Stimulated activated CD4-positive, alpha-beta T cell treated with anti-CD3 and anti-CD28 coated beads, TNF-alpha, amount 100 ng/mL, for 4 hours (primary cell): ENCODE results near the gene ST6GALNAC2.

Experiments used
- DNase-seq, 3 experiments: peaks; one replicate each; pipeline ENCODE4 v3.0.0-alpha.2; 2020; ENCODE audit warnings: low read depth in 3 of 3

Gene ST6GALNAC2

DNA sequence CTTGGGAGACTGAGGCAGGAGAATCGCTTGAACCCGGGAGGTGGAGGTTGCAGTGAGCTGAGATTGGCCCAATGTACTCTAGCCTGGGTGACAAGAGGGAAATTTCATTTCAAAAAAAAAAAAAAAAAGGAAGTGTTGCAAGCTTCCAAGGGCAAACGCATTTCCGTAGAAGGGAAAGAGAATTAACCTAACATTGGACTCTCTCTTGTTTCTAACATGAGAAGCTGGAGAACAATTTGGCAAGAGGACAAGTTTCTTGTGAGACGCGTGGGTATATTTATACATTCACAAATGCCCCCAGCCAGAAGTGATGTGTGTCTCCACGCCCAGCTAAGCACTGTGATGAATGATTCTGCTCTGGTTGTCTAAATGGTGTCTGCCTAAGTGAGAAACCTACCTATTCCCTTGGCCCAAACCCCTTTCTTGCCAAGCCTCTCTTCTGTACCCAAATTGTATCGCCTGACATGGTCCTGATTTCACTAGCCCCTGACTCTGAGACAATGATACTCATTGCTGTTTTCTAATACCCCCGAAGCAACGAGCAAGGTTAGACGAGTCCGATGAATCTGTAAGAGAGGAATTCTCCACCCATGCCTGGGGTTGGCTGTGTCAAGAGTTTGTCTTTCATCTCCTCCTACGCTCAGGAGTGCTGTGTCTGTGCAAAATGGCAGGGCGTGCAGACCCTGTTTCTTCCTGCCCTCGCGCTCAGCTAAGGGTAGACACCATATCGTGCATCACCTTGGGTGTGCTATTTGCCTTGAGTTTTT is 14.2 kb upstream of the ST6GALNAC2 start:
- DNase-seq = no peak

DNA sequence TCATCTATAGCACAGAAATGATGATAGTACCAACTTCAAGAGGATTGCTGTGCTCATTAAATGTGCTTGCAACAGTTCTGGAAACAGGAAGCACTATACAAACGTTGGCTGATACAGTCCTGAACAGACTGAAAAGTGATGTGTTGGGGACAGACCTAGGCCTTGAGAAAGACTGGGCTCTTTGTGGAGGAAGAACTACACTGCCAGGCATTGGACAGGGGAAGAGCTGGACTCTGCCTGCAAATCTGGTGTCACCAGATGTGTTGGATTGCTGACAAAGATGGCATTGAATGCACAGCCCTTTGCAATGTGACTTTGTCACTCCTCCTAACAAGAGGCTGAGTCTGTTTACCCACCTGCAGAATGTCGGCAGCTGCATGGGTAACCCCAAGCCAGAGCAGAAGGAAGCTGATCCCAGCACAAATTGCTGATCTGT is 12.4 kb upstream of the ST6GALNAC2 start:
- no peak for DNase-seq

DNA sequence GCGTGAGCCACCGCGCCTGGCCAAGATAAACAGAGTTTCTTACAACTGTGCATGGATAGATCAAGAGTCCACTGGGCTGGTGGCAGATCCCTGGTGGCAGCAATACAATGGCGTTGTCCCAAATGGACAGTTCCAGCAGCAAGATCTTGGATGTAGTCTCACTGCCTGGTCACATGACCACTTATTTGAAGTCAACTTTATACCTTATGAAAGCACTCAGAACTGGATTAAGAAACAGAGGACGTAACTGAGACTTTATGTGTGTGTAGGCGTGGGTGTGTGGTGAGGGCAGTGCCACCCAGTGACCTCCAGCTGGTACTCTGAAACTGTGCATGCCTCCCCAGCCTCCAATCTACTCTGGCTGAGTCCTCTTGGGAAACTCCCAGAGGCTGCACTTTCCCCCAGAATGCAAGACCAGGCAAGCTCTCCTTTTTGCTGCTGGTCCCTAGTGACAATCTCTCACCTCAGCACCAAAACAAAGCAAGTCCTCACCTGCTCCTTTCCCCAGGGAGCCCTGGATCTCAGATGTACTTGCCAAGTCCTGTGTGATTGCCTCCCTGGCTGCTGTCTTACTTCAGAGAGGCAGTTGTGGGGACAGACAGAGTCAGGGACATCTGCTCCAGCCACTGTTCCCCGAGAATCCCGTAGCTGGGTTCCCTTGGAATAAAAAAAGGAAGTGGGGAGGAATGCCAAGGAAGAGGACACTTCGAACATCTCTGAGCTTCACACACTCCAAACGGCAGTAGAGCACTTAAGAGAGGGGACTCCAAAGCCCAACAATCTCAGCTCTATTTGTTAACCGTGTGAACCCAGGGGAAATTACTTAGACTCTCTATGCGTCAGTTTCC is 11.7 kb upstream of the ST6GALNAC2 start:
- DNase-seq = no peak

DNA sequence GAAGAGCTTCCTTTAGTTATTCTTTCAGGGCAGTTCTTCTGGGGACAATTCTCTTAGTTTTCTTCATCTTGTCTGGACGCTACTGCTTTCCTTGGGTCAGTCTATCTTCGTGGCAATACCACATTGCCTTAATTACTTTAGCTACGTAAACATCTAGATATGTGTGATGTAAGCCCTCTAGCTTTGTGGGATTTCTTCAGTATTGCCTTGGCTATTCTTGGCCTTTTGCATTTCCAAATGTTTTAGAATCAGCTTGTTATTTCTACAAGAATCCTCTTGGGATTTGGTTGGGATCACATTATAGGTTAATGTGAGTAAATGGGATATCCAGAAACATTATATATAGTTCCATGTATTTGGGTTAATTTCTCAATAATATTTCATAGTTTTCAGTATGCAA is 9.0 kb upstream of the ST6GALNAC2 start:
- DNase-seq = no peak

DNA sequence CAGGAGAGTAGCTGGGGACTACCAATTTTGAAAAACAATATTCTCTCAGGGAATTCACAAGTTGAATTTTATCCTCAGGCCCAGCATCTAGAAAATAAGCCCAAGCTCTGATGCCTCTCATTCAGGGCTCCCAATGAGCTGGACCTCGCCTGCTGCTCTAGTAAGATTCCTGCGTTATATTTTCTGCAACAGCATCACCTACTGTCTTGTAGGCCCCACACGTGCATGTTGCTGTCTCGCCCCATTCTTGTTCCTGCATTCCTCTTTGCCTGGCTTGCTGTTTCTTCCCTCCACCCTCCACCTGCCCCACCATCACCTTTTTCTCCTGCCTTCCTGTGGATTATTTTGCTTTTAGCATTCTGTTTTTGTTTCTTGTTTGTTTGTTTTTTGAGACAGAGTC is 8.3 kb upstream of the ST6GALNAC2 start:
- no peak for DNase-seq

DNA sequence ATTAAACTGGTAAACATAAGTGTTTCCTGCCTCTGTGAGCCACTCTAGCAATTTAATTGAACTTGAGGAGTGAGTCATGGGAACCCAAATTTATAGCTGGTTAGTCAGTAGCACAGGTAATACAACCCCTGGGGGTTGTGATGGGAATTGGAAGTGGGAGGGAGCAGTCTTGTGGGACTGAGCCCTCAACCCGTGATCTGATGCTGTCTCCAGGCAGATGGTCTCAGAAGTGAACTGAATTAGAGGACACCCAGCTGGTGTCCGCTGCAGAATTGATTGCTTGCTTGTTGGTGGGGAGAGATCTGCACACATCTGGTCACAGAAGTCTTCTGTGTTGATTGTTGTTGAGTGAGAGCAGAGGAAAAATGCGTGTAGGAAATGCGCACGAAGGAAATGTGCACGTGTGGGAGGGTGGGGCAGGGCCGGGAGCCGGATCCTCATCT is 7.7 kb upstream of the ST6GALNAC2 start:
- DNase-seq = no peak

DNA sequence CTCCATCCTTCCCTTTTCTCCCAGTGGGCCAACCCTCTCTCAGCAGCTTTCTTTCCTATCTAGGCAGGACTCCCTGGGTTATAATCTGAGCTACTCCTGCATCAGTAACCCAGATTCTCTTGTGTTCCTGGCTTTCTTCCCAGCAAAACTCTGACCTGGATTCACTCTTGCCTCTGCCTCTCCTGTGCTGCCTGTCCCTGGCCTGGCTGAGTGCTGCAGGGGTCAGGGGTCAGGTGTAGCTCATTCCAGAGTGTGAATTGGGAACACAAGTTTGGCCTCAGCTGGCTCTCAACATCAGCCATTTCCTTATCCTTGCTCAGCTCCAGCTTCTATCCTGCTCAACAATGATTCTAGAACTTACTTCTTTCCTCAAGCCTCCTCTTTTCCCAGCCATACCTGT is 2.5 kb upstream of the ST6GALNAC2 start:
- DNase-seq = no peak

DNA sequence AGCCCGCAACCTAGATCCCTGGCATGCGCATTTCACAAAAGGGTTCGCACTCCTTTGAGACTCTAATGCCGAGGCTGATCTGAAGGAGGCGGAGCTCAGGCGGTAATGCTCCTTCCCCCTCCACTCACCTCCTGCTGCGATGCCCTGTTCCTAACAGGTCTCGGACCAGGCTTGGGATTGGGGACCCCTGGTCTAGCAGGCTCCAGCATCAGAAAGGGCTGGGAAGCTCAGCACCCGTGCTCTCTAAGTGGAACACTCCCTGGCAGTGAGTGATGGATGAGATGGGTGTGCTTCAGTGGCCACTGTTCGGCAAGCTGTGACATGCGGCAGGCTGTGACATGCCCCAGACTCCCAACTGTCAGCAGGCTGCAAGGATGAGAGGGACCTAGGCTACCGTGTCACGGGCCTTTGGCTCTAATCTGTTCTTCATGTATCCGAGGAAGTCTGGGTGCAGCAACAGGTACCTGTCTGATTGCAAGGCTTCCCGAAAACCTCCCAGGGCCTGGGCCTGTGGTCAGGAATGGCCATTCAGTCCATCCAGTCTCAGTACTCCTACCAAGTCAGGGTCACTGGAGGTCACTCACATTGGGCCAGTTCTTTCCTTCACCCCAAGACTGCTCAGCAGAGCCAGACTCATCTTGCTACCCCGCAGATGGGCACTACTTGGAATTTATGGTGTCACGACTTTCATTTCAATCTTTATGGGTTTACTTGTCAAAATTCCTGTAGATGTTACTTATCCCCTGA is 1.3 kb upstream of the ST6GALNAC2 start:
- DNase-seq = no peak

DNA sequence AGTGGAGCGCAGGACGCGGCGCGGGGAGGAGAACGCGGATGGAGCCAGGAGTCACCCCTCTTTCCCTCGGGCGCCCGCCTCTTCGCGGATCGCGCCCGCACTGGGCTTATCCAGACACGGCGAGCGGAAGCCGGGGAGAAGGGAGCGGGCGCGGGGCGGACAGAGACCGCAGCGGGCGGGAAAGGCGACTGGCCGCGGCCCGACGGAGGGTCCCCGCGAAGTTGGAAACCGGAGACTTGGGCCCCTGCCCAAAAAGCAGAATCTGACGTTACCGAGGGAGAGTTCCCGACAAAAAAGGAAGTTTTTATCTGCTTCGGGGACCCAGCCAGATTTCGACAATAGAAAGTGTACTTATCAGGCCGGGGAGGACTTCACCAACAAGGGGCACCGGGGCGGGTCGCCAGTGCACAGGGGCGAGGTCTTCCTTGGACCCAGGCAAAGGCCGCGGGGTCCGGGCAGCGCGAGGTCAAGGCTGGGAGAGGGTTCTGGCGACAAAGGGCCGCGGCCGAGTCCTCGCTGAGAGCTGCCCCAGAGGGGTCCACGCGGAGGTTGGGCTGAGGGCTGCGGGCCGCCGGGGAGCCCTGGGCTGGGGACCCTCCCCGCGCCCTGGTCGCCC is 519 bp downstream of the ST6GALNAC2 start:
- no peak for DNase-seq

DNA sequence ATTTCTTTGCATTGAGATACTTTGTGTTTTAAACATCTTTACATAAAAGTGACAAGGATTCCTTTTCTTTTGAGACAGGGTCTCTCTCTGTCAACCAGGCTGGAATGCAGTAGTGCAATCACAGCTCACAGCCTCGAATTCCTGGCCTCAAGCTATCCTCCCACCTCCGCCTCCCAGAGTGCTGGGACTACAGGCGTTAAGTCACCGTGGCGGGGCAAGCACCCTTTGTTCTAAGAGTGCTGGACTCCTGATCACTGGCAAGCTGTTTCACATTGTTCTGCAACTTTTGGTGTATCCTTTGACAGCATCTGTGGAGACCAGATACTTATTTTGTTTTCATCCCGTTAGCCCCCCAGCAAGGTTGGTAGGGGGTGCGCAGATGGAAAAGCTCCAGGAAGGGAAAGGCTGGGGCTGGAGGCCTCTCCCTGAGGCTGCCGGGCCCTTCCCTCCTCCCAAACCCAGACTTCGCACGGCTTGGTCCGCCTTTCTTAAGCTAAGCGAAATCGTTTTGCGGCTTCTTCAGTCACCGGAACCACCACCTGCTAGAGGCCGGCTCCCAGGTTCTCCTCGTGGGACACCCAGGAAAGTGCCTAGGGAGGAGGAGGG is 1.1 kb downstream of the ST6GALNAC2 start:
- DNase-seq = no peak

DNA sequence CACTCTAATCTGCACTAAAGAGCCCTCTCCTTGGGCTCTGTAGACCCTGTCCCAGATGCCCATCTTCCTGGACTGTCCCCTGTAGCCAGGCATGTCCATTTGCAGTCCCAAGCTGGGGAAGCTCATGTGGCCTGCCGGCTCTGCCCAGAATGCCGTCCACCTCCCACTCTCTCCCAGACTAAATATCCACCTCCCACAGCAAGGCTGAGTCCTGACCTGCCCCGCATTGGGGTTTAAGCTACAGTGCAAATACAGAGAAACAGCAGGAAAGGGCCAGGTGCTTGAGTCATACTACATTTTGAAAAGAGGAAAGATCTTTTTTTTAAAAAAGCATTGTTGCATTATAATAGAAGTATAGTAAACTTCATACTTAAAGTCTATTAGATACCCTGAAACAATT is 3.0 kb downstream of the ST6GALNAC2 start:
- no peak for DNase-seq

DNA sequence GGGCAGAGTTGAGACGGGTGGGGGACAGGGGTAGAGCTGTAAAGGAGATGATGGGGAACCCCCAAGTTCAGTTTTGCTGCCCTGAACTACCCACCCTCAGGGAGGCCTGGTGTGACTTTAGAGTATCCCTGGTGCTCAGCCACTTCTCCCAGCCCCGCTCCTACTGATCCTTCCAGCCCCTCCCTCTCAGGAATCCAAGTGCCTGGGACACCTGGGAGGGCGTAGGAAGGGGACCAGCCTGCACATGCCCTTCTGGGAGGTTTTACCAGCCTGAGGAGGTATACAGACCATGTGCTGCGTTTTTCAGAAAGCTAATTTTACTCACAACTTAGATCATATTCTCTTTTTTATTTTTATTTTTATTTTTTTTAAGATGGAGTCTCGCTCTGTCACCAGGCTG is 4.1 kb downstream of the ST6GALNAC2 start:
- no peak for DNase-seq

DNA sequence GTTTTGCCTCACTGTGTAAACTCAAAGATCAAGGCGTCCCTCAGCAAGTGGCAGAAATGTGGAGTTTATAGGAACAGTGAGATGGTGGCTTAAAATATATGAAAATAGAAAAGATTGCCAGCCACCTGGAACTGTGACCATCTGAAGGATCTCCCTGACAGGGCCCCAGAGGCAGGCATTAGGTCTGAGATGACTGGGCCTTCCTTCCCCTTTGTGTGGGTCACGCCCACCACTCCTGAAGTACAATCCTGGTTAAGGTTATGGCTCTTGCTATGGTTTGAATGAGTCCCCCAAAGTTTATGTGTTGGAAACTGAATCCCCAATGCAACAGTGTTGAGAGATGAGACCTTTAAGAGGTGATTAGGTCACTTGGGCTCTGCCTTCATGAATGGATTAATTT is 6.4 kb downstream of the ST6GALNAC2 start:
- DNase-seq = no peak

DNA sequence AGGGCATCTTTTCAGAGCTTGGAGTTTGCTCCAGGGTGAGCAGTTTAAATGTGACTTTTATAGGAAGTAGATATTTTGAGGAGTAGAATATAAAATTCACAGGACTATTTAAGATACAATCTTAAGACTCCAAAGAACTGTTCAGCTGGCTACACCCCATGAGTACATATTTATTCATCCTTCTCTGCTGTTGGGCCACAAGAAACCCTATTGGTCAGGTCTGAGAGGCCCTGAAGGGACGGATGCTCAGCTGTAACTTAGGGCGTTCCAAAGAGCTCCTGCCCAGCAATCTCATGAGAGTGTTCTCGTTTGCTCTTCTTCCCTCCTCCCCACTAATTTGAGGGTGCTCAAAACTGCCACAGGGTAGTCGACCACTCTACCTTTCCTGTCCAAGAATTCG is 7.3 kb downstream of the ST6GALNAC2 start:
- DNase-seq = no peak

DNA sequence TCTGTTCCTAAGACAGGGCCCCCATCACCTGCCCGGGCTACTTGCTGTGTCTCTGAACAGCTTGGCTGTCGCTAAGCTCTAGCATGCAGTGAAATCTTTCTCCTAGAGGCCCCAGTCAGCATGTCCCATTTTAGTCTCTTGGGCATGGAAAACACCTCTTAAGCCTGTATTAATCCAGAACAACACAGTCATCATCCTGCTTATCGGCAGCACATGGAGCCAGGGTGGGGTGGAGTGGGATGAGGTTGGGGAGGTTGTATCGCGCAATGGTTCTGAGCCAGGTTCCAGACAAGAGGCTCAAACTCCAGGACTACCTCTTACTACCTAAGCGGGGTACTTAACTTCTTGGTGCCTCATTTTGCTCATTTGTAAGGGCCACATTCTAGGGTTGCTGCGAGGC is 7.8 kb downstream of the ST6GALNAC2 start:
- no peak for DNase-seq

DNA sequence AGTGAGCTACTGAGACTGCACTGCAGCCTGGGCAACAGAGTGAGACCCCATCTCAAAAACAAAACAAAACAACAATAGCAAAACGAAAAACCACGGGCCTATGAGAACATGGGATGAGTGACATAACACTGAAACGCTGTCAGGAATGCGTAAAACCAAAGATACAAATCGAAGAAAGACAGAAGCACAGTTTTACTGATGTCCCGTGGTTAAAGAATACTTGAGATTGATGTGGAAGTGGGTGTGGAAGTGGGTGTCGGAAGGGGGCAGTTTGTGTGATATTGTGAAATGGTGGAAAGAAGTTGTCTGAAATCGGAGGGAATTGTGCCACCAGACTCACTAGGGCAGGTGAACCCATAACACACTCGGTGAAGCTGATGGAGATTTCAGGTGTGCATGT is 9.5 kb downstream of the ST6GALNAC2 start:
- no peak for DNase-seq

DNA sequence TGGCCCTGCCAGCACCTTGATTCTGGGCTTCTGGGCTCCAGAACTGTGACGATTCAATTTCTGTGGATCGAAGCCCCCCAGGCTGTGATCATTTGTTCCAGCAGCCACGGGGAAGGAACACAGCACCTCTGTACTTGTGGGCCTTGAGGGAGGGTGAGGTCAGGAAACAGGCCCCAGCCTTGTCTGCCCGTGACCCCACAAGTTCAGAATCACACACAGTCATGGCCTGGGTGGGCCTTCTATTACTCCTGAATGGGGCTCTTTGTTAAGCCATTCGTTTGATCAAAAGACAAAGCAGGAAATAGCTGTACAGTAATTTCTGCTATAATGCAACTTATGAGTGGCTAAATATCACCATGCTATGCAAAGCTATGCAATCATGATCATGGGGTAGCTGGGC is 10.1 kb downstream of the ST6GALNAC2 start:
- no peak for DNase-seq

DNA sequence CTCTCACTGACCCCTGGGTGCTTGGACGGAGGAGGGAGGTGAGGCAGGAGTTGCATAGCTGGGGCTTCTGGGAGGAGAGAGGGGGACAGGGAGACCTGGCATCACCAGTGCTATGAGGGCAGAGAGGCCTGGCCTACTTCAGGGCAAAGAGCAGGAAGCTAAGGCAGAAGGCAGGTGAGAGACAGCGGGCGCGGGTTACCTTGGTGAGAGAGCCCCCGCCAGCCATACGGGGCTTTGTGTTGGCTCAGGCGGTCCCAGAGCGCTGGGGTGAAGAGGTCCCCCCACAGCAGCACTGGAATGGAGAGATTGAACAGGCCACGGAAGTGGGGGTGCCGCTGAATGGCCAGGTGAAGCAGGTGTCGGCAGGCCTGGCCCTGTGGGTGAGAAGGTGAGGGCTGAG is 11.5 kb downstream of the ST6GALNAC2 start:
- no peak for DNase-seq

DNA sequence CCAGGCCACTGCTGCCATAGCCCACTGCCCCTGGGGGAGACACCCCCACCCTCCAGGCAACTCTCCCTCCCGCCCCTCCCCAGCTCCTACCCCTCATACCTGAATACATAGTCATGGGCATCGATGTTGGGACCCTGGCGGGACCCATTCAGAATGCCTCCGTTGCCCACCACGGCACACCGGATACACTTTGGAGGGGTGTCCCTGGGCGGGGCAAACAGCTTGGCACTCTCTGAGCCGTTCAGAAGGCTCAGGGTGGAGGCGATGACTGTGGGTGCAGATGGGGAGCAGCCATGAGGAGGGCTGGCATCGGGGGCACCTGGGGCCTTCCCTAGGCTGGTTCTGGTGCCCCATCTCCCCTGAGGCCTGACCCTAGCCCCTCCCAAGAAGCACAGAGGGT is 12.6 kb downstream of the ST6GALNAC2 start:
- DNase-seq = no peak

DNA sequence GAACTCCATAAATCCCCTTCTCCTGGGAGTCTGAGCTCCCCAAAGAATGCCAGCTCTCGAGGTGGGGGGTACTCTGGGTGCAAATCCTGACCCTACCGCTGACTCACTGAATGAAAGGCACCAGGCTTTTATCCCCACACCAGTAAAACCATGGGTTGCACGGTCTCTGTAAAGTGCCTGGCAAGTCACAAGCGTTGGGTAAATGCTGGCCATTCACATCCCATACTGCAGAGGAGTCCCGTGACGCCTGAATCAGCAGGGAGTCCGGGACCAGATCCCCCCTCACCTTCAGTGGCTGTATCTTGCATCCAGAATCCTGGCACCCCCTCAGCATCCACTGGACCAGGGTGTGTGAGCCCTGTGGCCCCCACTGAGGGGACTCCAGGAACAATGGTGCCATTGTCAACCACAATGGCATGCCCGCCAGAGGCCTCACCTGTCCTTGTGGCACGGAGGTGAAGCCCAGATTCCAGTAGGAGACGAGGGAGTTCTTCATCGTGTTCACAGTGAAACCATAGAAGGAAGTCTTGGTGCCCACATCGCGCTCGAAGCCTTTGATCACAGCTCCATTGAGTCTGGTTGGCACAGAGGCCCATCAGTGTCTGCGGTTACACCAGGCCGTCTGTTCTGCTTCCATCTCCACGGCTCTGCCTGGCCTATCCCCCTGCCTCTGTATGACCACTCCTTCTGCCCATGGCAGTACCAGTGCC is 13.3 kb downstream of the ST6GALNAC2 start:
- DNase-seq = no peak
